HEK293 (cell line): ENCODE results near the gene RINL.
A peak's percentile ranks its signal among the peaks of the same experiment; 100 is the strongest.

ENCODE experiments used
- GFI1B ChIP-seq: fragments of 450-650 bp; formaldehyde crosslinking; IDR thresholded peaks from 2 replicates; pipeline ENCODE4 v1.5.1; 2016; ENCODE audit warnings: missing biosample characterization, missing genetic modification characterization
- GLIS2 ChIP-seq: fragments of 450-650 bp; formaldehyde crosslinking; IDR thresholded peaks from 2 replicates; pipeline ENCODE4 v1.5.1; 2016; ENCODE audit warnings: missing biosample characterization, missing genetic modification characterization
- KLF1 ChIP-seq: fragments of 450-650 bp; formaldehyde crosslinking; IDR thresholded peaks from 2 replicates; pipeline ENCODE4 v1.5.1; 2016; ENCODE audit warnings: missing biosample characterization, missing genetic modification characterization
- KLF10 ChIP-seq: fragments of 450-650 bp; IDR thresholded peaks from 2 replicates; pipeline ENCODE4 v1.5.1; 2018; ENCODE audit warnings: missing biosample characterization, mild to moderate bottlenecking, missing genetic modification characterization
- KLF7 ChIP-seq: fragments of 450-650 bp; formaldehyde crosslinking; IDR thresholded peaks from 2 replicates; pipeline ENCODE4 v1.5.1; 2016; ENCODE audit warnings: missing biosample characterization, missing genetic modification characterization, borderline replicate concordance
- KLF8 ChIP-seq: fragments of 450-650 bp; formaldehyde crosslinking; IDR thresholded peaks from 2 replicates; pipeline ENCODE4 v1.5.1; 2016; ENCODE audit warnings: missing biosample characterization, missing genetic modification characterization
- OVOL3 ChIP-seq: fragments of 450-650 bp; formaldehyde crosslinking; IDR thresholded peaks from 2 replicates; pipeline ENCODE4 v1.5.1; 2016; ENCODE audit warnings: missing biosample characterization, missing genetic modification characterization
- SALL2 ChIP-seq: fragments of 450-650 bp; formaldehyde crosslinking; IDR thresholded peaks from 2 replicates; pipeline ENCODE4 v1.5.0; 2017; ENCODE audit warnings: missing biosample characterization, mild to moderate bottlenecking, missing genetic modification characterization, borderline replicate concordance
- SCRT1 ChIP-seq: fragments of 450-650 bp; formaldehyde crosslinking; IDR thresholded peaks from 2 replicates; pipeline ENCODE4 v1.5.1; 2016; ENCODE audit warnings: missing biosample characterization, missing genetic modification characterization, borderline replicate concordance
- ZBTB7A ChIP-seq: fragments of 450-650 bp; formaldehyde crosslinking; IDR thresholded peaks from 2 replicates; pipeline ENCODE4 v1.5.1; 2016; ENCODE audit warnings: low read depth, missing biosample characterization, missing genetic modification characterization
- ZFP3 ChIP-seq: fragments of 450-650 bp; formaldehyde crosslinking; IDR thresholded peaks from 2 replicates; pipeline ENCODE4 v1.5.1; 2016; ENCODE audit warnings: low read depth, missing biosample characterization, missing genetic modification characterization
- ZNF155 ChIP-seq: fragments of 450-650 bp; formaldehyde crosslinking; IDR thresholded peaks from 2 replicates; pipeline ENCODE4 v1.5.1; 2016; ENCODE audit warnings: missing biosample characterization, missing genetic modification characterization
- ZNF366 ChIP-seq: fragments of 450-650 bp; formaldehyde crosslinking; conservative IDR thresholded peaks from 2 replicates; pipeline ENCODE4 v1.5.1; 2016; ENCODE audit warnings: missing biosample characterization, missing genetic modification characterization
- ZNF37A ChIP-seq: fragments of 450-650 bp; IDR thresholded peaks from 2 replicates; pipeline ENCODE4 v1.5.1; 2018; ENCODE audit warnings: missing biosample characterization, missing genetic modification characterization
- ZNF514 ChIP-seq: fragments of 450-650 bp; formaldehyde crosslinking; IDR thresholded peaks from 2 replicates; pipeline ENCODE4 v1.5.1; 2016; ENCODE audit warnings: missing biosample characterization, missing genetic modification characterization
- ZNF549 ChIP-seq: fragments of 450-650 bp; IDR thresholded peaks from 2 replicates; pipeline ENCODE4 v1.5.1; 2018; ENCODE audit warnings: missing biosample characterization, missing genetic modification characterization, mild to moderate bottlenecking, inconsistent platforms, moderate library complexity
- ZNF561 ChIP-seq: fragments of 450-650 bp; IDR thresholded peaks from 2 replicates; pipeline ENCODE4 v1.5.1; 2018; ENCODE audit warnings: missing biosample characterization, missing genetic modification characterization, borderline replicate concordance
- ZNF596 ChIP-seq: fragments of 450-650 bp; IDR thresholded peaks from 2 replicates; pipeline ENCODE4 v1.5.0; 2018; ENCODE audit warnings: missing biosample characterization, mild to moderate bottlenecking, missing genetic modification characterization, moderate library complexity
- ZNF621 ChIP-seq: fragments of 450-650 bp; formaldehyde crosslinking; IDR thresholded peaks from 2 replicates; pipeline ENCODE4 v1.5.1; 2017; ENCODE audit warnings: missing biosample characterization, missing genetic modification characterization
- ZNF624 ChIP-seq: fragments of 450-650 bp; formaldehyde crosslinking; IDR thresholded peaks from 2 replicates; pipeline ENCODE4 v1.5.1; 2017; ENCODE audit warnings: missing biosample characterization, missing genetic modification characterization
- ZNF664 ChIP-seq: fragments of 450-650 bp; formaldehyde crosslinking; IDR thresholded peaks from 2 replicates; pipeline ENCODE4 v1.5.1; 2016; ENCODE audit warnings: missing biosample characterization, missing genetic modification characterization
- ZNF837 ChIP-seq: fragments of 450-650 bp; formaldehyde crosslinking; IDR thresholded peaks from 2 replicates; pipeline ENCODE4 v1.5.1; 2016; ENCODE audit warnings: missing biosample characterization, missing genetic modification characterization
- TF ChIP-seq, protein P1 (sequence below): fragments of 450-650 bp; formaldehyde crosslinking; IDR thresholded peaks from 2 replicates; pipeline ENCODE4 v1.5.1; 2016; ENCODE audit warnings: missing biosample characterization, missing genetic modification characterization
- TF ChIP-seq, protein P2 (sequence below): fragments of 450-650 bp; formaldehyde crosslinking; IDR thresholded peaks from 2 replicates; pipeline ENCODE4 v1.5.1; 2016; ENCODE audit warnings: missing biosample characterization, missing genetic modification characterization
- TF ChIP-seq, protein P3 (sequence below): fragments of 450-650 bp; formaldehyde crosslinking; IDR thresholded peaks from 2 replicates; pipeline ENCODE4 v1.5.0; 2017; ENCODE audit warnings: missing biosample characterization, missing genetic modification characterization, borderline replicate concordance
- TF ChIP-seq, protein P4 (sequence below): fragments of 450-650 bp; formaldehyde crosslinking; IDR thresholded peaks from 2 replicates; pipeline ENCODE4 v1.5.1; 2017; ENCODE audit warnings: missing biosample characterization, missing genetic modification characterization
- TF ChIP-seq, protein P5 (sequence below): fragments of 450-650 bp; formaldehyde crosslinking; IDR thresholded peaks from 2 replicates; pipeline ENCODE4 v1.5.1; 2016; ENCODE audit warnings: missing biosample characterization, missing genetic modification characterization

Gene RINL

DNA sequence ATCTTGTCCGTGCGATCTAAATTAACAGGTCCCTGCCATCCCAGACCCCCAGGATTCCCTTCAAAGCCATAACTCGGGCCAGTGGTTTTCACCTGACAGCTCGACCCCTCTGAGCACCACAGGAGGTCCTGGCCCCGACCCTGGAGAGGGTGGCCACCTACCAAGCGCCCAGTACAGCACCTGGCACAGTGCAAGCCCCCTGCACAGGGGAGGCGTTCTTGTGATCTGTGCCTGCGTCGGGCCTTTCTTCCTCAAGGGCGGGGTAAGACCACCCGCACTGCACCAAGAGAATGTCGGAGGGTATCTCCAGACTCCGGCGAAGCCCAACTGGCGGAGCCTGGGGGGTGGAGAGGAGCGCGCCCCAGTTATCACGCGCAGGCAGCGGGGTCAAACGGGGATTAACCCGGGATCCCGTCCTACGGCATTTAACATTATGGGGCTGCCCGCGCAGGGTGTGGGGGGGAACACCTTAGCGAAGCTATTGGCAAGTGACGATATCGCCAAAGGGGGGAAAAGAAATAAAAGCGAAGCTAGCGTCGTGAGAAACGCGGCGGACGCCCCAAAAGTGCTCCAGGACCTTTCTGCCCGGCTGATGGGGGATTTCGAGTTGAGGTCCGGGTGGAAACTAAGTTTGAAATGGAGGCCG is 27.0 kb downstream of the RINL start (continued):
- TF ChIP-seq, protein P1, sequence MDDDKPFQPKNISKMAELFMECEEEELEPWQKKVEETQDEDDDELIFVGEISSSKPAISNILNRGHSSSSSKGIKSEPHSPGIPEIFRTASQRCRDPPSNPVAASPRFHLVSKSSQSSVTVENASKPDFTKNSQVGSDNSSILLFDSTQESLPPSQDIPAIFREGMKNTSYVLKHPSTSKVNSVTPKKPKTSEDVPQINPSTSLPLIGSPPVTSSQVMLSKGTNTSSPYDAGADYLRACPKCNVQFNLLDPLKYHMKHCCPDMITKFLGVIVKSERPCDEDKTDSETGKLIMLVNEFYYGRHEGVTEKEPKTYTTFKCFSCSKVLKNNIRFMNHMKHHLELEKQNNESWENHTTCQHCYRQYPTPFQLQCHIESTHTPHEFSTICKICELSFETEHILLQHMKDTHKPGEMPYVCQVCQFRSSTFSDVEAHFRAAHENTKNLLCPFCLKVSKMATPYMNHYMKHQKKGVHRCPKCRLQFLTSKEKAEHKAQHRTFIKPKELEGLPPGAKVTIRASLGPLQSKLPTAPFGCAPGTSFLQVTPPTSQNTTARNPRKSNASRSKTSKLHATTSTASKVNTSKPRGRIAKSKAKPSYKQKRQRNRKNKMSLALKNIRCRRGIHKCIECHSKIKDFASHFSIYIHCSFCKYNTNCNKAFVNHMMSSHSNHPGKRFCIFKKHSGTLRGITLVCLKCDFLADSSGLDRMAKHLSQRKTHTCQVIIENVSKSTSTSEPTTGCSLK (tag by site-specific recombination), result no peak
- TF ChIP-seq KLF8 (tag by site-specific recombination) (no peak), ZNF37A (tag by site-specific recombination) (no peak), GLIS2 (peak; percentile 98), KLF7 (tag by site-specific recombination) (no peak), ZNF561 (tag by site-specific recombination) (peak; percentile 7), SCRT1 (tag by site-specific recombination) (no peak; the same call in 1 of the 2 replicates), ZNF664 (no peak), SALL2 (tag by site-specific recombination) (no peak), ZNF596 (tag by site-specific recombination) (no peak; the same call in 1 of the 2 replicates), ZNF624 (no peak), ZNF514 (tag by site-specific recombination) (no peak), GFI1B (tag by site-specific recombination) (0 out of 2 replicates have a peak, but pooled peaks have one; percentile 13), ZNF549 (tag by site-specific recombination) (no peak), ZBTB7A (tag by site-specific recombination) (0 out of 2 replicates have a peak, but pooled peaks have one; percentile 90), ZFP3 (tag by site-specific recombination) (no peak), OVOL3 (tag by site-specific recombination) (no peak; the same call in 1 of the 2 replicates), ZNF621 (tag by site-specific recombination) (no peak), ZNF366 (peak; percentile 78; the same call in 1 of the 2 replicates), KLF10 (tag by site-specific recombination) (no peak; the same call in 1 of the 2 replicates), ZNF155 (no peak; the same call in 1 of the 2 replicates), ZNF837 (tag by site-specific recombination) (no peak), KLF1 (tag by site-specific recombination) (no peak)
- TF ChIP-seq, protein P2, sequence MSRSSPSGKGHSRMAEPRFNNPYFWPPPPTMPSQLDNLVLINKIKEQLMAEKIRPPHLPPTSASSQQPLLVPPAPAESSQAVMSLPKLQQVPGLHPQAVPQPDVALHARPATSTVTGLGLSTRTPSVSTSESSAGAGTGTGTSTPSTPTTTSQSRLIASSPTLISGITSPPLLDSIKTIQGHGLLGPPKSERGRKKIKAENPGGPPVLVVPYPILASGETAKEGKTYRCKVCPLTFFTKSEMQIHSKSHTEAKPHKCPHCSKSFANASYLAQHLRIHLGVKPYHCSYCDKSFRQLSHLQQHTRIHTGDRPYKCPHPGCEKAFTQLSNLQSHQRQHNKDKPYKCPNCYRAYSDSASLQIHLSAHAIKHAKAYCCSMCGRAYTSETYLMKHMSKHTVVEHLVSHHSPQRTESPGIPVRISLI (tag by site-specific recombination), result no peak
- TF ChIP-seq, protein P3, sequence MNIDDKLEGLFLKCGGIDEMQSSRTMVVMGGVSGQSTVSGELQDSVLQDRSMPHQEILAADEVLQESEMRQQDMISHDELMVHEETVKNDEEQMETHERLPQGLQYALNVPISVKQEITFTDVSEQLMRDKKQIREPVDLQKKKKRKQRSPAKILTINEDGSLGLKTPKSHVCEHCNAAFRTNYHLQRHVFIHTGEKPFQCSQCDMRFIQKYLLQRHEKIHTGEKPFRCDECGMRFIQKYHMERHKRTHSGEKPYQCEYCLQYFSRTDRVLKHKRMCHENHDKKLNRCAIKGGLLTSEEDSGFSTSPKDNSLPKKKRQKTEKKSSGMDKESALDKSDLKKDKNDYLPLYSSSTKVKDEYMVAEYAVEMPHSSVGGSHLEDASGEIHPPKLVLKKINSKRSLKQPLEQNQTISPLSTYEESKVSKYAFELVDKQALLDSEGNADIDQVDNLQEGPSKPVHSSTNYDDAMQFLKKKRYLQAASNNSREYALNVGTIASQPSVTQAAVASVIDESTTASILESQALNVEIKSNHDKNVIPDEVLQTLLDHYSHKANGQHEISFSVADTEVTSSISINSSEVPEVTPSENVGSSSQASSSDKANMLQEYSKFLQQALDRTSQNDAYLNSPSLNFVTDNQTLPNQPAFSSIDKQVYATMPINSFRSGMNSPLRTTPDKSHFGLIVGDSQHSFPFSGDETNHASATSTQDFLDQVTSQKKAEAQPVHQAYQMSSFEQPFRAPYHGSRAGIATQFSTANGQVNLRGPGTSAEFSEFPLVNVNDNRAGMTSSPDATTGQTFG (tag by site-specific recombination), result no peak
- TF ChIP-seq, protein P4, sequence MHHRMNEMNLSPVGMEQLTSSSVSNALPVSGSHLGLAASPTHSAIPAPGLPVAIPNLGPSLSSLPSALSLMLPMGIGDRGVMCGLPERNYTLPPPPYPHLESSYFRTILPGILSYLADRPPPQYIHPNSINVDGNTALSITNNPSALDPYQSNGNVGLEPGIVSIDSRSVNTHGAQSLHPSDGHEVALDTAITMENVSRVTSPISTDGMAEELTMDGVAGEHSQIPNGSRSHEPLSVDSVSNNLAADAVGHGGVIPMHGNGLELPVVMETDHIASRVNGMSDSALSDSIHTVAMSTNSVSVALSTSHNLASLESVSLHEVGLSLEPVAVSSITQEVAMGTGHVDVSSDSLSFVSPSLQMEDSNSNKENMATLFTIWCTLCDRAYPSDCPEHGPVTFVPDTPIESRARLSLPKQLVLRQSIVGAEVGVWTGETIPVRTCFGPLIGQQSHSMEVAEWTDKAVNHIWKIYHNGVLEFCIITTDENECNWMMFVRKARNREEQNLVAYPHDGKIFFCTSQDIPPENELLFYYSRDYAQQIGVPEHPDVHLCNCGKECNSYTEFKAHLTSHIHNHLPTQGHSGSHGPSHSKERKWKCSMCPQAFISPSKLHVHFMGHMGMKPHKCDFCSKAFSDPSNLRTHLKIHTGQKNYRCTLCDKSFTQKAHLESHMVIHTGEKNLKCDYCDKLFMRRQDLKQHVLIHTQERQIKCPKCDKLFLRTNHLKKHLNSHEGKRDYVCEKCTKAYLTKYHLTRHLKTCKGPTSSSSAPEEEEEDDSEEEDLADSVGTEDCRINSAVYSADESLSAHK (tag by site-specific recombination), result no peak
- TF ChIP-seq, protein P5, sequence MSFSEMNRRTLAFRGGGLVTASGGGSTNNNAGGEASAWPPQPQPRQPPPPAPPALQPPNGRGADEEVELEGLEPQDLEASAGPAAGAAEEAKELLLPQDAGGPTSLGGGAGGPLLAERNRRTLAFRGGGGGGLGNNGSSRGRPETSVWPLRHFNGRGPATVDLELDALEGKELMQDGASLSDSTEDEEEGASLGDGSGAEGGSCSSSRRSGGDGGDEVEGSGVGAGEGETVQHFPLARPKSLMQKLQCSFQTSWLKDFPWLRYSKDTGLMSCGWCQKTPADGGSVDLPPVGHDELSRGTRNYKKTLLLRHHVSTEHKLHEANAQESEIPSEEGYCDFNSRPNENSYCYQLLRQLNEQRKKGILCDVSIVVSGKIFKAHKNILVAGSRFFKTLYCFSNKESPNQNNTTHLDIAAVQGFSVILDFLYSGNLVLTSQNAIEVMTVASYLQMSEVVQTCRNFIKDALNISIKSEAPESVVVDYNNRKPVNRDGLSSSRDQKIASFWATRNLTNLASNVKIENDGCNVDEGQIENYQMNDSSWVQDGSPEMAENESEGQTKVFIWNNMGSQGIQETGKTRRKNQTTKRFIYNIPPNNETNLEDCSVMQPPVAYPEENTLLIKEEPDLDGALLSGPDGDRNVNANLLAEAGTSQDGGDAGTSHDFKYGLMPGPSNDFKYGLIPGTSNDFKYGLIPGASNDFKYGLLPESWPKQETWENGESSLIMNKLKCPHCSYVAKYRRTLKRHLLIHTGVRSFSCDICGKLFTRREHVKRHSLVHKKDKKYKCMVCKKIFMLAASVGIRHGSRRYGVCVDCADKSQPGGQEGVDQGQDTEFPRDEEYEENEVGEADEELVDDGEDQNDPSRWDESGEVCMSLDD, result no peak
